Caki2 (cell line): Measurements from ENCODE around the gene ZFP2. TPM values are rescaled to one million over a fixed set of nuclear protein-coding genes. Genes with fewer than 3 reads are reported as not detected.
"Not testable (repeated sequence)": the region's sequence is repeated elsewhere in the genome, so short reads cannot be mapped to it uniquely, and the experiment has no call there.

ENCODE experiments used
- DNase-seq: peaks from one replicate; pipeline ENCODE4 v3.0.0-alpha.2; 2015; ENCODE audit warnings: low read depth
- in situ Hi-C: cut with HindIII; loops from 2 replicates; pipeline ENCODE4 v1.10.0; 2016; ENCODE audit warnings: low sequenced_read_pairs, low pct_unique_long_range_greater_than_20kb, mixed read lengths
- total RNA-seq: library from RNA; depleted of rRNA; stranded (reverse); fragments of >200 nt; shearing (Covaris generic); gene quantifications from 2 replicates; pipeline ENCODE4 v1.2.3, GENCODE V29; 2014; ENCODE audit warnings: low replicate concordance; rRNA removed

ZFP2 gene
- total RNA-seq, result 5.5 TPM in 1 of 2 replicates, not detected in the other

DNA sequence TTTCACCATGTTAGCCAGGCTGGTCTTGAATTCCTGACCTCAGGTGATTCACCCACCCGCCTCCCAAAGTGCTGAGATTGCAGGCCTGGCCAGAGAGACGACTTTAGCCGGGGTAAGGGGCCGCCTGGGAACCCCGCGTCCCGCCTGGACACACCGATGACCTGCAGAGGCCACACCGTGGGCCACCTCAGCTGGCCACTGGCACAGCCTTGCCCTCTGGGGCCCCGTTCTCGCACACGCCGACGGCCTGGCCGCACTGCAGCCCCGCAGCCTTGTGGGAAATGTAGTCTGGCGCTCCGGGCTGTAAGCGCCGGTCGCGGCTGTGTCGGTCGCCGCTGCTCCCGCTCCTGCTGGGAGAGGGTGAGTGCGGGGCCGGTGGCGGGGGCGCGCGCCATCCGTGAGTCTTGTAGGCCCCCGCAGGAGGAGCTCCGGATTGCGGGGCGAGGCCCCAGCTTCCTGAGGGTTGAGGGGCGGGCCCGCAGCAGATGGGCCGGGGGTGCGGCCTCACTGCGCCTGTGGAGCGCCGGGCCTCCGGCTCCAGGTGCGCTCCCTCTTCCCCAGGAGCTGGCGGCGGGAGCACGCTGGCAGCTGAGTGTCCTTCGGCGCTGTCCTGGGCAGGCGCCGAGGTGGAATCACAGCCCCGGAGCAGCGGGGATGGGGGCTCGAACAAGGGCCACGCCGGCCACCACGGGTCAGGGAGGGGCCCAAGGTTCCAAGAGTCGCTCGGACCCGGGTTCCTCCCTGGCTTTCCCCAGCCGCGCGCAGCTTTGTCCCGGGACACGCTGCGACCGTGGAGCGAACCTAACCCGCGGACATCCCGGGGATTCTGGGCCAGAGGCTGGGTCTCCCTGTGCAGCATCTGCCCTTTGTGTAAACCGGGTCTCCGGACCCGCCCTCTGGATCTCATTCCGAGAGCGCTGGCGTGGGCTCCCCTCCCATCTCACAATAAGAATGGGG is at the start of gene ZFP2:
Gene ZFP2 (plus strand): TSS at position 299 of the 957 bp plus-strand sequence. CDS start 35,401 bp downstream, outside the sequence.
- DNase-seq, result peak; percentile 77
- in situ Hi-C loops, result no loop called here

GRCh38 chr5:178849316-178849715 is 46.4 kb upstream of the ZFP2 start:
- in situ Hi-C loops, result no loop called here
- no peak for DNase-seq

GRCh38 chr5:178851951-178852350 is 43.8 kb upstream of the ZFP2 start:
- DNase-seq, result no peak
- in situ Hi-C loops, result no loop called here

- in situ Hi-C loops, result no loop called here
- DNase-seq, result no peak
Observed at GRCh38 chr5:178854284-178854683, 41.4 kb upstream of the ZFP2 start.

GRCh38 chr5:178859625-178860521 is 35.8 kb upstream of the ZFP2 start, which contains the start of gene ZNF354B:
Gene ZNF354B (plus strand): TSS chr5:178859953. CDS start chr5:178861048, 1,095 bp downstream.
- in situ Hi-C loops, result loop anchor here (10.0 kb wide), 1 partner anchor 135 kb away; no protein-coding TSS in a partner anchor
- peak; percentile 95 for DNase-seq

DNA sequence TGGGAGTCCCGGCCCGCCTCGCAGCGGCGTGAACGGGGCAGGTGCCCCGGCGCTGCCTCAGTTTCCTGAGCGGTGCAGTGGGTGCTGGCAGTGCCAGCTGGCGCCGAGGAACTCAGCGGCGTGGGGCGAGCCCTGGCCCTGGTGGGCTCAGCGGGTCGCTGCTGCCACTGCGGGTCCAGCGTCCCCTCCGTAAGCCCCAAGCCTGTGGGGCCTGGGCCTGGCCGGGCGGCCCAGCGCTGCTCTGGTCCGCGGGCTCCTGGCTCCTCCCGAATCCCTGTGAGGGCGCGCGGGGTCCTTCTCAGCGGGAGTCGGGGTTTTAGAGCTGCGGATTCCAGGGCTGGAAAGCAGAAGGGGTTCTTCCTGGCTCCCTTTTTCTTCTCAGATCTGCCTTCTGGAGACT is 35.1 kb upstream of the ZFP2 start:
- not testable (repeated sequence) for DNase-seq
- in situ Hi-C loops, result loop anchor here (10.0 kb wide), 1 partner anchor 136 kb away; no protein-coding TSS in a partner anchor

DNA sequence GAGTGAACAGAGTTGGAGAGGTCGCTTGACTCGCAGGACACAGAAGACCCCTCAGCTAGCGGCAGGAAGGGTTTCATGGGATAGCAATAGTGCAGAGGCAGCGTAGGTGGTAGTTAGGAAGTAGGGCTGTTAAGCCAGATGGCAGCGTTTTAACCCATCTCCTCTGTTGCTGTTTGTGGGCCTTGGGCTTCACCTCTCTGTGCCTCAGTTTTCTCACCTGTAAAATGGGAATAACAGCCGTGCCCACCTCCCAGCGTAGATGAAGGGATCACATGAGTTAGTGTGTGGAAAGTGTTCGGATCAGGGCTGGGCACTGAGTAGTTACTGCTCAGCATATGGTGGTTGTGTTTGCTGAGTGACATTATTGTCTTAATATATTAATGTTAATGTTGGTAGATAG is 34.1 kb upstream of the ZFP2 start:
- DNase-seq, result no peak
- in situ Hi-C loops, result loop anchor here (10.0 kb wide), 1 partner anchor 137 kb away; no protein-coding TSS in a partner anchor

GRCh38 chr5:178866946-178867345 is 28.8 kb upstream of the ZFP2 start:
- DNase-seq, result no peak
- in situ Hi-C loops, result loop anchor here (10.0 kb wide), 1 partner anchor 142 kb away; no protein-coding TSS in a partner anchor

GRCh38 chr5:178869577-178869976 is 26.1 kb upstream of the ZFP2 start:
- DNase-seq, result no peak
- in situ Hi-C loops, result loop anchor here (10.0 kb wide), 1 partner anchor 145 kb away; no protein-coding TSS in a partner anchor

DNA sequence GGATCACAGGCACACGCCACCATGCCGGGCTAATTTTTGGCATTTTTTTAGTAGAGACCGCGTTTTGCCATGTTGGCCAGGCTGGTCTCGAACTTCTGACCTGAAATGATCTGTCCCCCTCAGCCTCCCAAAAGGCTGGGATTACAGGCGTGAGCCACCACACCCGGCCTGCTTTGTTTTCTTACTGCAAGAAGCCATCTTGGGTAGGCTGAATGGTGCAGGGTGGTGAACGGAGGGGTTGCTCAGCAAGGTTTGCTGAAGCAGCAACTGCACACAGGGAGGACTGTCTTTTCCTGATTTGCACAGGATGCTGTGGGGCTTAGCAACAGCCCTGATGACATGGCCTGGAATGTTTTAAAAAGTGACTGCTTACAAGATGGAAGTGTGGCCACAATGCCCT is 25.3 kb upstream of the ZFP2 start:
- in situ Hi-C loops, result no loop called here
- DNase-seq, result no peak

GRCh38 chr5:178872302-178872701 is 23.4 kb upstream of the ZFP2 start:
- in situ Hi-C loops, result no loop called here
- no peak for DNase-seq

DNA sequence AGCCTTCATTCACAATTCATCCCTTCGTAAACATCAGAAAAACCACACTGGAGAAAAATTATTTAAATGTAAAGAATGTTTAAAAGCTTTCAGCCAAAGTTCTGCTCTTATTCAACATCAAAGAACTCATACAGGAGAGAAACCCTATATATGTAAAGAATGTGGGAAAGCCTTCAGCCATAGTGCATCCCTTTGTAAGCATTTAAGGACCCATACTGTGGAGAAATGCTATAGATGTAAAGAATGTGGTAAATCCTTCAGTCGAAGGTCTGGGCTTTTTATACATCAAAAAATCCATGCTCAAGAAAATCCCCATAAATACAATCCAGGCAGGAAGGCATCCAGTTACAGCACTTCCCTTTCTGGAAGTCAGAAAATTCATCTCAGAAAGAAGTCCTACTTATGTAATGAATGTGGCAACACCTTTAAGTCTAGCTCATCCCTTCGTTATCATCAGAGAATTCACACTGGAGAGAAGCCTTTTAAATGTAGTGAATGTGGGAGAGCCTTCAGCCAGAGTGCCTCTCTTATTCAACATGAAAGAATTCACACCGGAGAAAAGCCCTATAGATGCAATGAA is 12.5 kb upstream of the ZFP2 start:
- in situ Hi-C loops, DNase-seq: not testable (repeated sequence)

DNA sequence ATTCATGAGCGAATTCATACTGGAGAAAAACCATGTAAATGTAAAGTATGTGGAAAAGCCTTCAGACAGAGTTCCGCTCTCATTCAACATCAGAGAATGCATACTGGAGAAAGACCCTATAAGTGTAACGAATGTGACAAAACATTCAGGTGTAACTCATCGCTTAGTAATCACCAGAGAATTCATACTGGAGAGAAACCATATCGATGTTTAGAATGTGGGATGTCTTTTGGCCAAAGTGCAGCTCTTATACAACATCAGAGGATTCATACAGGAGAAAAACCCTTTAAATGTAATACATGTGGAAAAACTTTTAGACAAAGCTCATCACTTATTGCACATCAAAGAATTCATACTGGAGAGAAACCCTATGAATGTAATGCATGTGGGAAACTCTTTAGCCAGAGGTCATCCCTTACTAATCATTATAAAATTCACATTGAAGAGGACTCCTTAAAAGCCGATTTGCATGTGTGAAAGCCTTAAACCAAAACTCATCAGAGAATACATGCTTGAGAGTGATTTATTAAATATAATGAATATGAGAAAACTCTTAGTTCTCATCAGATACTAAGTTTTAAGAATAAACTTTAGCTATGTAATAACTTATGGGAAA is 11.8 kb upstream of the ZFP2 start:
- in situ Hi-C loops, result no loop called here
- no peak for DNase-seq

DNA sequence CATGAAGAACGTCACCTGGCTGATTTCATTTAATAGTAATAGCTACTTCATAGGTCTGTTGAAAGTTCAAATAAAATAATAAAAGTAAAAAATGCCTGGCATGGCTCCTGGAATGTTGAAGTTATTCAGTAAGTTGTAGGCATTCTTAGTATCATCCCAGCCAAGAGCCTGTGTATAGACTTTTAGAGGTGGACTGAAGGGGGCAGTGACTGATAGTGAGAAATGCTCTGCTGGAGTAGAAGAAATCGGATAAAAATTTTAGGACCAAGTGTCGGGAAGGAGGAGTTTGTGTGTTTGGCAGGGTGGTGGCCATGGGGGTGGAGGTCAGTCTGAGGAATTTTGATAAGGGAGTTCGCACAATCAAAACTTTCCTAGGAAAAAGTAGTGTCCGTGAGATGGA is 3.6 kb downstream of the ZFP2 start:
- no peak for DNase-seq

GRCh38 chr5:178902849-178903248 is 7.1 kb downstream of the ZFP2 start:
- DNase-seq, result no peak
- in situ Hi-C loops, result no loop called here

More for the DNA sequence above, 3.6 kb downstream of the ZFP2 start:
- in situ Hi-C loops, result no loop called here

- in situ Hi-C loops, result no loop called here
- DNase-seq, result peak; percentile 17
Observed at GRCh38 chr5:178931846-178932760, 36.4 kb downstream of the ZFP2 start.
